Fibroblast of skin of back (primary cell): ENCODE measurements around the gene CDC25A. TPM values are rescaled to one million over a fixed set of nuclear protein-coding genes. Genes with fewer than 3 reads are reported as not detected.
"Not testable (repeated sequence)": the region's sequence is repeated elsewhere in the genome, so short reads cannot be mapped to it uniquely, and the experiment has no call there.

Experiments
- DNase-seq: peaks from one replicate; pipeline ENCODE4 v3.0.0-alpha.2; 2013
- polyA plus RNA-seq, 2 experiments: library from polyadenylated mRNA; unstranded; fragments of 120-200 nt; gene quantifications; one replicate each; pipeline ENCODE4 v1.2.1, GENCODE V29; 2013; ENCODE audit not compliant: insufficient read length in 2 of 2

Gene CDC25A
- polyA plus RNA-seq (2013, experiment 1 of 2; ENCODE audit: insufficient read length): 6.4 TPM
- polyA plus RNA-seq (2013, experiment 2 of 2; ENCODE audit: insufficient read length): 0.85 TPM

DNA sequence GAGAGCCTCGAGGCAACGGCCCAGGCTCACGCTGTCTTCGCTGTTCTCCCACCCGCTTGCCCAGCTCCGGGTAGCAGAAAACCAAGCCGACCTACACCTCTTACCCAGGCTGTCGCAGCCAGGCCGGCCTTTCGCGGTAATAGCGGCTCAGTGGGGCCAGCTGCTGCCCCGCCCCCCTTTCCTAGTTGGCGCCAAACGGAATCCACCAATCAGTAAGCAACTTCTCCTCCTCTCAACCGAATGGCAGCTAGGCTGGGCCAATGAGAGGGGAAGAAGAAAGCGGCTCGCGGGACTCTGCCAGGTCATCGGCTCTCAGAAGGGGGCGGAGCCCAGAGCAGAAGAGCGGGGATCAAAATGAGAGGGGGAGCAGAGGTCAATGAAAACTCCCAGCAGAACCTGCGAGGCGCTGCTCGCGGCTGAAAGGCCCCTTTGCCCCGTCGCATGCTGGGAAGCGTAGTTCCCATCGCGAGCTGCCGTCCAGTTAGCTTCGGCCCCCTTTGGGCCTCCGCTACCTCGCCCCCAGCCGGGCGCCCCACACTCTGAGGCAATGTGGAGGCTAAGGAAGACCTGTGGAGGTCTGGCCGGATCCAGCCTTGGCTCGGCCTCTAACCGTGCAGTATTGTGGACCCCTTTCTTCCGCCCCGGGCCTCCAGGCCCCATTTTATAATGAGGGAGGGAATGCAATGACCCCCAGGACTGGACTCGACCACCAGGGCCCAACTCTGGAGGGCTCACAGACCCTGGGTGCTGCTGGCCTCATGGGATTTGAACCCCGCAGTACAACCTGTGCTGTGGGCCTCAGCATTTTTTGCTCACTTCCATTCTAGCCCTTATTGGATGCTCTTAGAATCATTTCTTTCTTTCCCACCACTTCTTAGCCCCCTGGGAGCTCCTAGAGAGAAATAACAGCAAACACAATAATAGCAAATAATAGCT, at the start of gene CDC25A:
TSS of gene CDC25A (minus strand) at position 152 of the 936 bp plus-strand sequence. CDS start 470 bp downstream, outside the sequence.
- peak; percentile 99 for DNase-seq

DNA sequence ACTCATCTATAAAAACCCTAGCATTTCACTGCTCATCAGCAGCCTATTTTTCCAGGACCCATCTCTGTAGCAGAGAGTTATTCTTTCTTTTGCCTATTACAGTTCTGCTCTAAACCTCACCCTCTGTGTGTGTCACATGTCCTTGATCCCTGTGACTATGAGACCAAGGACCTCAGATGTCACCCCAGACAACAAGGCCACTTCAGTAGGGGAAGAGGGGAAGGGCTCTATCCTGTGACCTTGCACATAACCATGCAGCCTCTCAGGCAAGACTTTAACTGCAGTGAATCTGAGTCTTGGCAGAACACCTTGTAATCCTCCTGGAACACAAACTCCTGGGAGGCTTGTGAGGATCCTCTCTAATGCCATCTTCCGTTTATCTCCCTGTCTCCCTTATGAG, 48.3 kb upstream of the CDC25A start:
- no peak for DNase-seq

DNA sequence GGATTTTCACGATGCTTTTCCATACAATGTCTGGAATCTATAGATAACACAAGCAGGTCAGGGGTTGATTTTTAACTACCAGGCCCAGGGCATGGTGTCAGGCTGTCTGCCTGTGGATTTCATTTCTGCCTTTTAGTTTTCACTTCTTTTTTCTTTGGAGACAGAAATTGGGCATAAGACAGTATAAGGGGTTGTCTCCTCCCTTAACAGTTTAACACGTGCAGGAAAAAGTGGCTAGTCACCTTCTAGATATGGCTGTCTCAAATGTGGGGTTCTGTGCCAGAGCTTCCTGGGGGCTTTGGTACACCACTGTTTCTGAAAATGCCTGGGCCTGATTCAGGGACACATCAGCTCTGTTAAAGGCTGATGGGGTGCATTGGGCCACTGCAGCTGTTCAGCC, 45.3 kb upstream of the CDC25A start:
- no peak for DNase-seq

DNA sequence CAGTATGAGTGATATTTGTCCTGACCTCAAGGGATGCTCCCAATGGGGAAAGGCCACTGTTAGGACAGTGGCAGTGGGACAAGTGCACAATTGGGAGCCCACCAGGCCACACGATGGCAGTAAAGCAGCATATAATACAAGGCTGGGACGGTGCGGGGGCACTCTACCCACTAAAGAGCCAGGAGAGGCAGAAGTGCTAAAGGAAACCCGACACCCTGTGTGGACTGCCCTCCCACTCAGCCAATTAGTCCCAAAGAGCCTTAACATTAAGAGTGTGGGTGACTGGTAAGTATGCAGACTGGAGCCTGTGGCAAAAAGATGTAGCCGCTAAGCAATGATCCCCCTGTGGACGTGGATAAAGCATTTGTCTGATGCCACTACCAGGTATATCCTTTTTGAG, 44.5 kb upstream of the CDC25A start:
- peak; percentile 71 for DNase-seq

DNA sequence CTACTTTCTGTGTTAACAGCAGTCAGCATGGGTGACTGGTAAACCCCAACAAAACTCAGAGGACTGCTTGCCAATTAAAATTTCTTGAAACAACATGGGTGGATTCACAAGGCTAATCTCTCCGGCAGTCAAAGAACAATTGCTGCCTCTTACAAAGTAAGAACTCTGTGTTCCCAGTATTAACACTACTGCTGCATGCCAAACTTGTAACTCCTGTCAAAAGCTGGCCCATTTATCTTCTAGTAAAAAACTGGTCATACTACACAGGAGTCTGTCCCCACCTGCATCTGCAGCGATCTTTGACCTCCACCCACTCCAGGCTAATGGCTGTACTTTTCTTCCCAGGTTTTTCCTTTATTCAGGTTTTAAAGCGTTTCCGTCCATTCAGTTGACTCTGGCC, 44.0 kb upstream of the CDC25A start:
- DNase-seq: no peak

DNA sequence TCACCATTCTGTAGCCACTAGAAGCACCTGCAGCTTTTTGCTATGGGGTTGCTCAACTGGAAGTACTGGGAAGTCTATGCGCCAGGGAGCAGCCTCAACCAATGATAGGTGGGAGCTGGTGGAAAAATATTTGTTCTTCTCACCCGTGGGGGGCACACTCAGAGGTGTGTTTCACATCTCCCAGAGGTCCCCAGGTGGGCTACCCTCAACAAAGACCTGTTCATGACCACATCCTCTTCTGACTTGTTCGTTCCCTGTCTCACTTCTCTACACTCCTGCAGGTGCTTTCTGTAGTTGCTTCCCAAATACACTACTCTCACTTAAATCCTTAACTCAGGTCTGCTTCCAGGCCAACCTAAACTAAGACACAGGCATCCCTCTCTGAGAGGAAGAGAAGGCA, 38.7 kb upstream of the CDC25A start:
- no peak for DNase-seq

DNA sequence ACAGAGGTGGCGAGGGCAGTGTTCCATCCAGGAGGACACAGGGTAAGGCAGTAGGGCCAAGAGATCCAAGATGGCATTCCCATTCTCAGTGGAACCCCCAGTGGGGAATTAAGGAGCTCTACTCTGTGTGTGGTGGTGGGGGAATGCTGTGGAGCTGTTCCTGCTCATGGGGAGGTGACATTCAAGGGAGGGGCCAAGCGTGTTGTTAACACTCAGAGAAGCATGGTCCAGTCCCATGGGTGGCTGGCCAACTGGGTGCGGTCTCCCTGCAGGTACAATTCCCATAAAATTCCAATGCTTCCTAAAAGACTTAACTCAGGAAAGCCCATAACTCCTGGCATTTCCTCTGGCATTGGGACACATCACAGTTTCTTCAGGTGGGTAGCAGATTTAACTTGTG, 37.4 kb upstream of the CDC25A start:
- DNase-seq: no peak

DNA sequence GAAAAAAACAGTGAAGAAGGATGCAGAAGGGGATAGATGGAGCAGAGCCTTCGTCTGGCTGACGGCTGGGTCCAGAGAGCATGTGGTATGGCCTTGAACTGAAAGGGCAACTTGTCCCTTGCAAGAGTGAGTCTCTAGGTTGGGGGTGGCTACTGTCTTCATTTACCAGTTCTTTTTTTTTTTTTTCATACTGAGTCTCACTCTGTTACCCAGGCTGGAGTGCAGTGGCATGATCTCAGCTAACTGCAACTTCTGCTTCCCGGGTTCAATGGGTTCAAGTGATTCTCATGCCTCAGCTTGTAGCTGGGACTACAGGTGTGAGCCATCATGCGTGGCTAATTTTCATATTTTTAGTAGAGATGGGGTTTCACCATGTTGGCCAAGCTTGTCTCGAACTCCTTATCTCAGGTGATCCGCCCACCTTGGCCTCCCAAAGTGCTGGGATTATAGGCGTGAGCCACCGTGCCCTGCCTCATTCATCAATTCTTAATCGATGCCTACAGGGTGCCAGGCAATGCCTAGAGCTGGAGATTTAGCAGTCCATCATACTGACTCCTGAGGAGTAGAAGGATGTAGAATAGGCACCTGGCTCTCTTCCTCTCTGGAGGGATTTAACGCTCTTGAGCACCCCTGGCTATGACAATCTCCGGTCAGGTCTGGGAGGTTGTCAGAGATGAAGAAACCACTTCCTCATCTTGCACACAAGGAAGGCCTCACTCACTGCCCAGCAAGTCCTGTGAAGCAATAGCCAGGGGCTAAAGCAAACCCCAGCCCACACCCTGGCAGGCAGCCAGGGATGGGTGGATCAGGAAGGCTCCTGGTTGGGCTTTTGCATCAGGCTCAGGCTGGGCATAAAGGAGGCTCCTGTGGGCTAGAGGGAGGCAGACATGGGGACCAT, 34.6 kb upstream of the CDC25A start, which contains the start of gene CAMP:
TSS of gene CAMP (plus strand) at position 880 of the 898 bp plus-strand sequence. CDS start at position 897, 17 bp downstream.
- DNase-seq: peak; percentile 17

DNA sequence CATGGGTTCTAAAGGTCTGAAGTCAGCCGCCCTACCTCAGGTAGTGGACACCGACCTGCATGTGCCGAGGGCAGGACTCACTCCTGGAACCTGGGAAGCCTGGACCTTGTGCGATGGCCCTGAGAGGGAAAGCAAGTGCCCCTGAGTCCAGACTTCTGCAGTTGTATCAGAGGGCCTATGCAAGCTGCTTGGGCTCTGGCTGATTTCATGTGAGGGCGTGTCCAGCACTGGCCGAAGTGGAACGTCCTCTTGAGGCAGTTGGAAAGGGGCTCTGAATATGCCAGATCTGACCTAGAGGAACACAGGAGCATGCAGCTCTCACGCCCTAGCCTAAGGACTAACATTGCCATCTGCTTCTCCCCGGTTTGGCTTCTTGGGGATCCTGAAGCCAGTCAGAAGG, 32.5 kb upstream of the CDC25A start:
- DNase-seq: no peak

DNA sequence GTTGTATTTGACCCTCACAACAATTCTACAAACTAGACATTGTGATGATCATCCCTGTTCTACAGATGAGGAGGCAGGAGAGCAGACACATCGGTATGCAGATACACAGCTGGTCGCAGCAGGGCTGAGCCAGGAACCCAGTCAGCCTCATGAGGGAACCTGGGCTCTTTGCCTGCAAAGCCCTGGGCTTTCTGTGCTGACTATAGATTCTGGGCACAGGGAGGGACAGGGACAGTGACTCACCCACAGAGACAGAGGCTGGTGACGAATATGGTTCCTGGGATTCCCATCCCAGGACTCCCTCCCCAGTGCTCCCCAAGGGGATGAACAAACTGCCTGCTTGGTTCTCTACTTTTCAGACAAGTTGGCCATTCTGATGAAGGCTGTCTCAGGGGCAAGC, 31.3 kb upstream of the CDC25A start:
- DNase-seq: peak; percentile 42

DNA sequence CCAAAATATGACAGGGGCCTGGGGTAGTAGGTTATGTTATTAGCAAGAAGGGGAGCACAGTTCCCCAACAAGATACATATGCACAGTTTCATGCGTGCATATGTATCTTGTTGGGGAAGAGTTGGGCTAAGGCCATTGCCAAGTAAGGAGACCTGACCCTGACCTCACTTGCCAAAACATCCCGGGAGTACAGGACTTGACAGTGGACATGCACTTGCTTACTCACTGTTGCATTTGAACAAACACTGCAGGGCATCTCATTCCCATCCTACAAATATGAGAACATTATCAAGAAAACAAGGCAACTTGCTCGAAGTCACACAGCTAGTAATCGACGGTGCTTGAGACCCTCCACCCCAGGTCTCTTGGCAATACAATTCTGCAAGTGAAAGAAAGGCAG, 30.3 kb upstream of the CDC25A start:
- DNase-seq: no peak

DNA sequence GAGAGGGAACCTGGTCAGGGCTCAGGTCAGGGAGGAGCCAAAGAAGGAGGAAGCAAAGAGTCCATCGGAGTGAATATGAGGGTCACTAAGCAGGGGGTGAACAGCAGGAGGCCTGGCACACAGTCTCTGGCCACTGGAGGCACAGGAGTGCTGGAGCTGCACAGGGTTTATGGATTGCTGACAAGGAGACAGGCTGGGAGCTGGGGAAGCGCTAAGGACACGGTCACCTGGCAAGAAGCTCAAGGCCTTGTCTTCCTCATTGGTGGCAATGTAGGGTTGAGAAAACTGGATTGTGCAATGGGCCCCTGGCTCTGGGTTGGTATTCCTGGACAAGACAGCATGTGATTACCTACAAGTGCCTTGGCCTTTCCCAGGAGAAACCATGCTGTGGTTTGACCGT, 29.2 kb upstream of the CDC25A start:
- no peak for DNase-seq

DNA sequence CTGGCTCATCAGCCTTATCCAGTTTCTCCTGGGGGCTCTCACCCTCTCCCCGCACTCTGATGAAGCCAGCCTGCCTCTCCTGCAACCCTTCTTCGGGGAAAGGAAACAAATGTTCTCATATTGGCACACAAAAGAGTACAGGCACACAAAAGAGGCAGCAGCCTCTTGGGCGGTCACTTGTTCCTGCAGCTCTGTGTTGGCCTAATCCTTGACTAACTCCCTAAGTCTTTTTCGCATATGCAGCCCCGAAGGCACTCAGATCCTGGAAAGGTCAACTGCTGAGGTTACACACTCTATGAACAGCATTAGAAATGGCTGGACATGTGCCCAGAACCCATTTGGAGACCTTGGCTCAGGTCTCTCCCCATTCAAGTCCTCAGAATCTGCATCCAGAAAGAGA, 27.7 kb upstream of the CDC25A start:
- no peak for DNase-seq

DNA sequence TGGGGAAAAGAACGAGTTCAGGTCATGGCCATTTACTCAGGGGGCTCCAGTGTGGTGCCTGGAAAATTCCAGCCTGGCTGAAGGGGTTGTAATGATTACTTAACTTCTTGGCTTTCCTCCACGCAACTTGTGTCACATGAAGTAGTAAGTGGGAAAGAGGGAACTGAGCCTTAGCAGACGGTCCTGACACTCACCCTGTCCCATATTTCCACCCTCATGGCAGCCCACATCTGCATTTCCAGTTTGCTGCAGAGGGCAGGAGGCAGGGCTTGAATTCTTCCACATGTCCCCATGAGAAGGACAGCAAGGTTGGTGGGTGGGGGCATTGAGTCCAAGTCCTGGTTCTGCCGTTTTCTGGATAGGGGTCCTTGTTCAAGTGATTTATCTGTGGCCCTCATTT, 27.2 kb upstream of the CDC25A start:
- no peak for DNase-seq

DNA sequence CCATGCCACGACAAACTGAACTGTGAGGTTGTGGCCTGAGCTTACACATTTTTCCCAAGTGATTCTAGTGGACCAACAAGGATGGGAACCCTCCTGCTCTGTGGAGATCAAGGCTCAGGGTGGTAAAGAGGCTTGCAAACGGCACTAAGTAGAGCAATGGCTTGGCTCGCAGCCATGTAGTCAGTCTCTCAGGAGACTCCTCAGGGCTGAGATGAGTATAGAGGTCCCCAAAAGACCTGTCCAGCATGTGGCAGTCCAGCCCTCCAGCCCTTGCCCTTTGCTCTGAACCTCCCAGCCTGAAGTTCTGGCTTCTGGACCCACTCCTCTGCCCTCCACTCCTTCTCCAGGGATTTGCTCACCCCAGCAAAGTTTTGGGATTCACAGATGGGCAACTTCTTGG, 26.8 kb upstream of the CDC25A start:
- DNase-seq: no peak

DNA sequence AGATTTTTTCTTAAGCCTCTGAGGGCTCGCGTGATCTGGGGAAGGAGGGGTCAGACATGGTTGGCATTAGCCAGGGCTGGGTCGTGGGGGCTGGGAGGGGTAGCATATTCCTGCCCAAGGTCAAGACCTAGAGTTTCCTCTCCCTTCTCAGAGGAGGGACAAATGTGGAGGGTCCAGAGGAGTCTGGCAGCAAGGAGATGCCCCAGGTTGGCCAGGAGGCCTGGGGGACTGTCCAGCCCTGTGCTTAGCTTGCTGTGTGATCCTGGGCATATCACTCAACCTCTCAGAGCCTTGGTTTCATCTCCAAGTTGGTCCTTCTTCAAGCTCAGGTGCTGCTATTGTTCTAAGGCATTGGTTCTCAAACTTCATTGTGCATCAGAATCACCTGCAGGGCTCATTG, 26.0 kb upstream of the CDC25A start:
- no peak for DNase-seq

DNA sequence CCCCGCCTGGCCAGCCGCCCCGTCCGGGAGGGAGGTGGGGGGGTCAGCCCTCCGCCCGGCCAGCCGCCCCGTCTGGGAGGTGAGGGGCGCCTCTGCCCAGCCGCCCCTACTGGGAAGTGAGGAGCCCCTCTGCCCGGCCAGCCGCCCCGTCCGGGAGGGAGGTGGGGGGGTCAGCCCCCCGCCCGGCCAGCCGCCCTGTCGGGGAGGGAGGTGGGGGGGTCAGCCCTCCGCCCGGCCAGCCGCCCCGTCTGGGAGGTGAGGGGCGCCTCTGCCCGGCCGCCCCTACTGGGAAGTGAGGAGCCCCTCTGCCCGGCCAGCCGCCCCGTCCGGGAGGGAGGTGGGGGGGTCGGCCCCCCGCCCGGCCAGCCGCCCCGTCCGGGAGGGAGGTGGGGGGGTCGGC, 23.6 kb upstream of the CDC25A start:
- not testable (repeated sequence) for DNase-seq

DNA sequence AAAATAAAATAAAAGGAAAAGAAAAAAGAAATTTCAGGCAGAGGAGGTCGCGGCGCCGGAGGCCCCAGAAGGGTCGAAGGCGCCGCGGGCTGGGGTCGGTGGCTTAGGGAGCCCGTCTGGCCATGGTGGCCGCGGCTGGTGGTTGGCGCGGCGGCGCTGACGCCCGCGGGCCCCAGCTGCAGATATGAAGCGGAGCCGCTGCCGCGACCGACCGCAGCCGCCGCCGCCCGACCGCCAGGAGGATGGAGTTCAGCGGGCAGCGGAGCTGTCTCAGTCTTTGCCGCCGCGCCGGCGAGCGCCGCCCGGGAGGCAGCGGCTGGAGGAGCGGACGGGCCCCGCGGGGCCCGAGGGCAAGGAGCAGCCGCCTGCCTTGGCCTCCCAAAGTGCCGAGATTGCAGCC, 22.3 kb upstream of the CDC25A start:
- DNase-seq: not testable (repeated sequence)

DNA sequence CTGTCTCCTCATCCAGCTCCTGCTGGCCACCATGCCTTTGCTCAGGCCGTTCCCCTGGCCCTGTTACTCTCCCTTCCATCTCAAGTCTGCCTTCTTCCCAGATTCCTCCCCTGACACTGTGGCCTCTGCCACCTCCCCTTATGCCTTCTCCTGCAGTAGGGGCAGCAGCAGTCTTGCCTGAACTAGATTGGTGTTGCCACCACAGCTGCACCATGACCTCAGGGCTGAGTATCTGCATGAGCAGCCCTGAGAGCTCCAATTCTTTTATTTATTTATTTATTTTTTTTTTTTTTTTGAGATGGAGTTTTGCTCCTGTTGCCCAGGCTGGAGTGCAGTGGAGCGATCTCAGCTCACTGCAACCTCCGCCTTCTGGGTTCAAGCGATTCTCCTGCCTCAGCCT, 21.2 kb upstream of the CDC25A start:
- no peak for DNase-seq

DNA sequence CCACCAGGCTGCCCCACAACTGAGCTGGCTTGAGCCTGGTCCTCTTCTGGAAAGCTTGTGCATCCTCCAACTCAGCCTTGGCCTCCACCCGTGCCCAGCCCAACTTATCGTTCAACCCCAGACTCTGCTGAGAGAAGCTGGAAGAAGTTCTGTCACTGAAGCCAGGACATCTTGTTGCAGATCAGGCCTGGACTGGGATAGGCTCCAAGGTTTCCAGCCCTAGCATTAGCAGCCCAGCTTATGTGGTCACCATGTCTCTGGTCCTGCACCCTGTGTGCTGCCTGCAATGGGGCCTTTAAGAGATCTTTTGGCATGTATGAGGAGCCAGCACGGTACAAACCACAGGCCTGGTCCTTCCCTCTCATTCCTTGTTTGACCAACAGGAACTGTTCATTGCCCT, 19.9 kb upstream of the CDC25A start:
- DNase-seq: no peak

DNA sequence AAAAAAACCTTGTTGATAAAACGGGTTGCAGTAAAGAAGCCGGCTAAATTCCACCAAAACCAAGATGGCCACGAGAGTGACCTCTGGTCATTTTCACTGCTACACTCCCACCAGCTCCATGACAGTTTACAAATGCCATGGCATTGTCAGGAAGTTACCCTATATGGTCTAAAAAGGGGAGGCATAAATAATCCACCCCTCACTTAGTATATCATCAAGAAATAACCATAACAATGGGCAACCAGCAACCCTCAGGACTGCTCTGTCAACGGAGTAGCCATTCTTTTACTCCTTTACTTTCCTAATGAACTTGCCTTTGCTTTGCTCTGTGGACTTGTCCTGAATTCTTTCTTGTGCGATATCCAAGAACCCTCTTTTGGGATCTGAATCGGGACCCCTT, 14.4 kb upstream of the CDC25A start:
- DNase-seq: no peak

DNA sequence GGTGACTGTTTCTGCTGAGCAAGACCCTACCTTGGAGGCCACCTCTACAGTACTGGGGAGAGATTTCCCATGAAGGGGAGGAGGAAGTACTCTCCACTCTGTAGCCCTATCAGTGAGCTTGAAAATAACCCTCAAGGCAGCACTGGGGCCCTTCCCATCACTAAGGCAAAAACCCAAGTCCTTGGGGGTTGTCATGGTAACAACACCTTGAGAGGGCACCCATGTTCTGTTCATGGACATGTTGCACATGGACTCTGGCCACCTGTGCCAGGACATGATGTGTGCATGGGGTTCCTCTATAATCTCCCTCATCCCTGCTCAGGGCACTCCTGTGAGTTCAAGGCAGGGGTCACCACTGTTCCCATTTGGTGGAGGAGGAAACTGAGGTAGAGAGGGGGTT, 10.9 kb upstream of the CDC25A start:
- no peak for DNase-seq

DNA sequence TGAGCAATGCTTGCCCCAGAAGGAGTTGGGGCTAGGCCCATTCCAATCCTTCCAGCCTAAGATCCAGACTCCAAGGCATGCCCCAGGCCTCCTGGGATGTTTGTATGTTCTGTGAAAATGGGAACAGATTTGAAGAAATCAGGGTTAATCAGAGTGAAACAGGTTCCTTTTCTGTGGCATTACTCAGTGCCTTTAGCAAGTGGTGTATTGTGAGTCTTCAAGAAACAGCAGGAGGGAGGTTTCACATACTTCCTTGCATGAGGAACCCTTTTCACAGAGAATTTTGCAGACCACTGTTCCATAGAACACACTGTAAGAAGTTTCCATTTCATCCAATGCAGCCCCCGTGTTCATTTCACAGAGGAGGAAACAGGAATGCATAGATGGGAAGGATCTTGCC, 8.4 kb upstream of the CDC25A start:
- DNase-seq: no peak
